NCI-H2029 treated with DMSO at 0.1 percent for 48 hours (cell line): ENCODE data around the gene RELN.
"Not testable (repeated sequence)": the region's sequence is repeated elsewhere in the genome, so short reads cannot be mapped to it uniquely, and the experiment has no call there.

Experiments
- DNase-seq: peaks from one replicate; lab custom pipeline; 2025; lab: John Stamatoyannopoulos, UW

The RELN gene

DNA sequence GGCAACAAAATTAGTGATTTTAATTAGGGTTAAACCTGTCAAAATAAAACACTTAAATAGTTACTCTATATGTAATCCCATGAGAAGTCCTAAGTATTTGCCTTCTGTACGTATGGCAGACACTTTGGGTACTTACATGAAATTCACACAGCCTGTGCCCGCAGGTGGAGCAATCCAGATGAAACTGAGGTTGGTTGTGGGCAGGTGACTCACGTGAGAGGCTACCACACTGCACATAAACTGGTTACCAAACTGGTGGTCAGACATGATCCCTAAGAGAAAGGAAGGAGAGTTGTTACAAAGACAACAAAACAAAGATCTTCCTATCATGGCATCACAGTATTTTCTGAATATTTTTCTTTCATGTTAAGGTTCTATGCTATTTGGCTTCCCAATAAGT lies 156.1 kb downstream of the RELN start:
- DNase-seq: no peak

GRCh38 chr7:103832438-103832837 lies 157.0 kb downstream of the RELN start:
- no peak for DNase-seq

- no peak for DNase-seq
These were observed 165.2 kb downstream of the RELN start for GRCh38 chr7:103824251-103824650.

DNA sequence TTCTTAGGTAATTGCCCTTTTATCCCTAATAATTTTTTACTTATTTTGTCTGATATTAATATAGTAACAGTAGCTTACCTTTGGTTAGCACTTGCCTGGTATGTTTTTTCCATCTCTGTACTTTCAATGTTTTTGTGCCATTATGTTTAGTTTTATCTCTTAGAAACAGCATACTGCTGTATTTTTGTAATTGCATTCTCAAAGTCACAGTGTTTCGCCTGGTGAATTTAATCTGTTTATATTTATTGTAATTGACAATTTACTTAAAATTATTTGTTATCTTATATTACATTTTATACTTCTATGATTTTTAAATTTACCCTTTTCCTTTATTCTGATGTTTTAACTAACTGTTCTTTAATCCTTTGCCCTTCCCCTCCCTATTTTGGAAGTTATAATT lies 166.4 kb downstream of the RELN start:
- no peak for DNase-seq

DNA sequence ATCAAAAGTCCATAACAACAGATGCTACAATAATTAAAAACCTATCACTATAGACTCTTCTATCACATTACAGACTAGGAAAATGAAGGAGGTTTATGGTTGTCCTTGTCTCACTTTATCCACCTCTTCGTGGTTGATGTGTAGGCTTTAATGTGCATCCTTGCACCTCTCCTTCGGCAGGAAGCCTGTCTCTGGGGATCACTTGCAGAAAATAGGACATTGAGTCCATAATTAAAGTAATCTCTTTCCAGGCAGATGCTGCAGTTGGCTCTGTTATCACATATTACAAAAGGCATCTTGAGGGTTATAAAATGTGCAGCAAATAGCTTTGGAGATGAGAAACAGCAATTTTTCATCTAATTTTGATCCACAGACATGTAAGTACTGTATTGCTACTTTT lies 168.4 kb downstream of the RELN start:
- DNase-seq: no peak

GRCh38 chr7:103815972-103816371 lies 173.5 kb downstream of the RELN start:
- not testable (repeated sequence) for DNase-seq

- no peak for DNase-seq
These were observed 175.5 kb downstream of the RELN start for GRCh38 chr7:103813970-103814369.

- DNase-seq: peak; percentile 52
These were observed 177.5 kb downstream of the RELN start for GRCh38 chr7:103811997-103812396.

DNA sequence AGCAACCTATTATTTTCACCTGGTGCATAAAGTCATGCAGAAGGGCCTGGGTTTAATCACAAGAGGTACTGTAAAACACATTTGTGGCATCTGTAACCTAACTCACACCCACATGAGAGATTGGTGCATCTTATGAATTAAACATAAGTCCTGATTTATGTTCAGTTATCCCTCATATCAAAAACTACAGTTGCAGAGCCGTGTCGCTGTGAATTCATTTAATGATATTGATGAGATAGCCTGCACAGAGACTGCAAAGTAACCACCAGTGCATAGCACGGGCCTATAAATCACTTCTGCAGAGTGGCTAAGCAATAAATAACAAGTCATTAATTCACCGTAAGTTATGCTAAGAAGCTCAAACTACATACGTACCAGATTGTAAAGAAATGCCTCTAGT lies 178.2 kb downstream of the RELN start:
- DNase-seq: no peak

DNA sequence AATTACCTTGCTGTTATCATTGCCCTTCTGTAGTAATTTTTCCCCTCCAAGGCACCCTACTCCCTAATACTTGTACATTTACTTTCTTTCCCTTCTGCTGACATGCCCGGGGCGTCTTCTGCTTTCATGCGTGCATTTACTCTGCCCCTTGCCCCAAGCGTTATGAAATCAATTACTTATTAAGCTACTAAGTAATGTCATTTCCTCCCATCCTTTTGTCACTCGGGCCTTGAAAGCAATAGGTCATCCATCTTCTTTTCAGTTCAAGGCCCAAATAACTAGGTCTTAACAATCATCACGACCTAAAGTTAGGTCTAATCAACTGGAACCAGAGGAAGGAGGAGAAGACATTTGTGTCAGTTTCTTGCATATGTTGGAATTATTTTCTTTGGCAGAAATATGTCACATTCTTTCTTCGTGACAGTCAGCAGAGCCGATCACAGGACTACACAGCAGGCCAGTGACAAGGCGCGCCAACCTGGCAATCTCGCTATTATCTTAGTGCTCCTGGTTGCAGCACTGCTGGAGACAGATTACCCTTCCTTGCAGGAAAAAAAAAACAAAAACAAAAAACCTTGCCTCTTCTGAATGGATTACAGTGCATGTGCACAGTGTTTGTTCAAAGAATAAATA lies 179.2 kb downstream of the RELN start:
- DNase-seq: no peak

DNA sequence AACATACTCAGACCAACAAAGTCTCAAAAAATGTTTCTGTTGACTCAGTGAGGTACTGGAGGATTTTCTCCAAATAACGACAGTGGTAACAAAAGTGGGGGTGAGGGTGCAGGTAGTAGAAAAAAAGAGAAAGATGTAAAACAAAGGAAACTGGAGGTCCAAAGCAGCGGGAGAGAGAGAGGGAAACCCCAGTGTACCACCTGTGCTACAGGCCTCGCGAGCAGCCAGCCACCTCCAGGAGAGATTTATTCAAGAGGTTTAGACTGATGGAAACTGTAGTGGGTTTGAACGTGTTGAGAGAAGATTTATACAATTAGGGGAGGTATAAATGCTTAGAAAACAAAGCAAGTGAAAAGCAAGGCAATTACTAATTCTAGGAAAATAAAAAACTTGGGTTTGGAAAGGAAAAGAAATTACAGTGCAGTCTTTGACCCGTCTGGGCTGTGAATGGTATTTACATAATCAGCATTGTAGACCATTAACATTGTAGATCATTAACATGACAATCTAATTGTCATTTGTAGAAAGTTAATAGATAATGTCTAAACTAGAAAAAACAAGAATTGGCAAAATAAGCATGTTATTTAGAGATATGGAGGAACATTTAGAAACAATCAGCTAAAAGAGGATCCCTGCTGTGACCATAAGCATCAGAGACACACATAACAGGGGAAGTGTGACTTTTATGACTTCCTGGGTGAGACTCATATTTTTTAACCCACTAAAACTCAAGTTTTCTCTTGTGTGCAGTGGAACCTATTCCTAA lies 180.0 kb downstream of the RELN start:
- DNase-seq: no peak

DNA sequence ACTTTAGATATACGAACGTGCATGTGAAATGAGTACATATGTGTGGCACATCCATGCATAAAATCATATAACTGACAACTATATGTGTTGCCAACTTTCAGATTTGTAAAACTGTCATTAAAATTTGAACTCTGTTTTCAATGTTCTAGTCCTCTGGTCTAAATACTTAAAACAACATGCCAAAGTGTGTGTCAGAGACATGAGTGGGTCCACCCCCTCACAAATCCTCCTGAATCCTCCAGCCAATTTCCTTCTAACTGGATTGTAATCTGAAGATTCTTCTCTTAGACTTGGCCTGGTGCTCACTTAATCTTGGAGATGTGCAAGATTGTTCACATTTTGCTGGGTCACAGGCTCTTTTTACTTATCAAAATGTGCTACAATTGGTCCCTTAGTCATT lies 184.1 kb downstream of the RELN start:
- no peak for DNase-seq

- no peak for DNase-seq
These were observed 185.8 kb downstream of the RELN start for GRCh38 chr7:103803631-103804030.

GRCh38 chr7:103799298-103799697 lies 190.2 kb downstream of the RELN start:
- no peak for DNase-seq

DNA sequence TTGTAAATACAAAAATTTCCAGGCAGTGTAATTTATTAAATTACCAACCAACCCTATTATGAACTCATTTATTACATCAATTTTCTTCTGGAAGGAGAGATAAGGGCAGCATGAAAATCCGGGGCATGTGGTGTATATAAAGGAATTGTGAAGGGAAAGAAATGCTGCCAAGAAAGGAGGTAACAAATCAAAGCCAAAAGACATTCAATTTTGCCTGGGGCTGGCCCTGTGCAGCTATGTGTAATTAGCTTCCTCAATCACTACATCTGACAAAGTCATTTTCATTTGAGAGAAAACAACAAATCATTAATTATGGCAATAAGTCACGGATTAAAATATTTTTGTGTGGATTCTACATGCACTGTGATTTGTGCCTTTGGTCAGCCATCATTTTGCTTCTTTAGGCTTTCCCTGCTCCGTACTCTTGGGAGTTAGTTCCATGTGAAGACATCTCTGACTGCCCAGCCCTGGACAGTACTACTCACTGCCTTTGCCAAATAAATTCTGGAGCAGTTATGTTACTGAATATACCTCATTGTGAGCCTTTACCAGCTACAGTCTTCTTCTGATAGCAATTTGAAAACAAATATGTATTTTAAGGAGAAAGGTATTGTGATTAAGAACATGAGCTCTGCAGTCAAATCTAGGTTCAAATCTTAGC lies 191.7 kb downstream of the RELN start:
- no peak for DNase-seq

GRCh38 chr7:103796327-103796962 lies 193.0 kb downstream of the RELN start:
- DNase-seq: no peak

DNA sequence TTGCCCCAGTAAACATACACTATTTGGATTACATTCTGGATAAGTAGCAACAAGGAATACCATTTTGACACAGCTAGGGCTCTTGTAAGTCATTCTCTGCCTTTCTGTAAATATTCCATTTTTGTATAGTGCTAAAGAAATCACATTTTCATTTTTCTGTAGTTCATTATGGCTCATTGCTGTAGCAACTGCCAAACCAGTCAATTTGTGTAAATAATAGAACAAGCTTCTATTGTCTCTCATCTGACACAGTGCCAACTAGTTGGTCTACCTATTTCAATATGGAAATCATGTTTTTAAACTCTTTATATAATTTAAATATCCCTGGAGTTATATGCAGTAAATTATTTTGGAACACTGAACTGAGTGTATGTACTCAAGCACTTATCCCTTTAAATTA lies 193.7 kb downstream of the RELN start:
- peak; percentile 32 for DNase-seq

- DNase-seq: no peak
These were observed 194.4 kb downstream of the RELN start for GRCh38 chr7:103795107-103795506.

- no peak for DNase-seq
These were observed 195.0 kb downstream of the RELN start for GRCh38 chr7:103794424-103794823.

DNA sequence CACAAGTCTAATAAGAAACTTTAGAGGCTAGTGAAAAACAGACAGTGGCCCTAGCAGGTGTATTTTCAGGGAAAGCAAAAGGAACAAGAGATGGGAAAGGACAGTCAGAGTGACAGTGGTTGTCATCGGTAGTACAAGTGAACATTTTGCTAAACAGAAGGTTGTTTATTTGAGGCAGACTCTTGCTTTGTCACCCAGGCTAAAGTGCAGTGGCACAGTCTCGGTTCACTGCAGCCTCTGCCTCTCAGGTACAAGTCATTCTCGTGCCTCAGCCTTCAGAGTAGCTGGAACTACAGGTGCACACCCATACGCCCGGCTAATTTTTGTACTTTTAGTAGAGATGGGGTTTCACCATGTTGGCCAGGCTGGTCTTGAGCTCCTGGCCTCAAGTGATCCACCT lies 195.8 kb downstream of the RELN start:
- no peak for DNase-seq

DNA sequence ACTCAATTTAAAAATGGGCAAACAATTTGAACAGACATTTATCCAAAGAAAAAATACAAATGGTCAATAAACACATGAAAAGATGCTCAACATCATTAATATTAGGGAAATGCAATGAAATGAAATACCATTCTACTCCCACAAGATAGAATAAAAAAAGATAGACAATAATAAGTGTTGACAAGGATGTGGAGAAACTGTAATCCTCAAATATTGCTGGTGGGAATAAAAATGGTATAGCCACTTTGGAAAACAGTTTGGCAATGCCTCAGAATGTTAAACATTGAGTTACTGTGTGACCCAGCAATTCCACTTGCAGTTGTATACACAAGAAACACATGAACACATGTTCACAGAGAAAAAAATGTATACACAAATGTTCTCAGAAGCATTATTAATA lies 197.6 kb downstream of the RELN start:
- DNase-seq: no peak

DNA sequence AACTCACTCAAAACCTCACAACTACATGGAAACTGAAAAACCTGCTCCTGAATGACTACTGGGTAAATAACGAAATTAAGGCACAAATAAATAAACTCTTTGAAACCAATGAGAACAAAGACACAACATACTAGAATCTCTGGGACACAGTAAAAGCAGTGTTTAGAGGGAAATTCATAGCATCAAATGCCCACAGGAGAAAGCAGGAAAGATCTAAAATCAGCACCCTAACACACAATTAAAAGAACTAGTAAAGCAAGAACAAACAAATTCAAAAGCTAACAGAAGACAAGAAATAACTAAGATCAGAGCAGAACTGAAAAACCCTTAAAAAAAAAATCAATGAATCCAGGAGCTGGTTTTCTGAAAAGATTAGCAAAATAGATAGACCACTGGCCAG lies 202.4 kb downstream of the RELN start:
- DNase-seq: not testable (repeated sequence)
